K562 (cell line): ENCODE measurements around the gene ZNF648. TPM values are rescaled to one million over a fixed set of nuclear protein-coding genes. Genes with fewer than 3 reads are reported as not detected.

Experiments used
- ATAC-seq: fragments of 200-7000 bp; cut with Tn5 transposase; 3 replicates; pipeline ENCODE4 v1.9.1; 2020; ENCODE audit warnings: moderate library complexity
- BruUV-seq: library from RNA; stranded (reverse); fragments of 400-500 nt; replicated peaks from 2 replicates; lab custom pipeline; 2021; lab: Mats Ljungman, UMichigan
- CTCF ChIA-PET: fragments of 300-600 bp; formaldehyde crosslinking; extraction: SDS; loops from one replicate; lab custom pipeline; 2021; ENCODE audit warnings: low intra/inter-chr PET ratio; lab: Yijun Ruan, JAX
- POLR2A ChIA-PET: fragments of 300-600, 350-650 bp; sonication (Branson Sonifier 250); formaldehyde crosslinking; extraction: SDS; loops from one replicate; lab custom pipeline; 2021; ENCODE audit warnings: antibody characterized with exemption, inconsistent platforms; lab: Yijun Ruan, JAX
- DNase-seq, 4 experiments: peaks; one replicate each; pipeline versions ENCODE4 v3.0.0 to v3.0.0-alpha.2; 2011 to 2018; ENCODE audit warnings: low spot score in 3 of 4, mixed read lengths in 3 of 4; ENCODE audit errors: extremely low read depth in 1 of 4
- FAIRE-seq: peaks from 2 replicates; lab custom pipeline; 2011; peaks lifted over from hg19 to GRCh38; lab: Jason Lieb, UNC
- H2AFZ ChIP-seq: 2 replicates; pipeline ENCODE4 v1.6.0; 2011; ENCODE audit warnings: low read depth, low read length, control low read depth, inconsistent platforms
- H3K27ac ChIP-seq: fragments of 200-600 bp; 3 replicates; pipeline ENCODE4 v1.8.0; 2011; ENCODE audit warnings: low read depth, mild to moderate bottlenecking, control low read depth, inconsistent platforms, low read length, moderate library complexity, mixed read lengths; ENCODE audit errors: extremely low read depth
- H3K27me3 ChIP-seq, 2 experiments: fragments of 300-600 bp in 1 of 2; 2 replicates in 1 of 2; 3 replicates in 1 of 2; pipeline versions ENCODE4 v1.6.0 to v1.8.0; 2011; ENCODE audit warnings: inconsistent platforms in 2 of 2, low read length in 2 of 2, mild to moderate bottlenecking in 1 of 2, mixed read lengths in 1 of 2, moderate library complexity in 1 of 2; ENCODE audit not compliant: control insufficient read depth in 2 of 2, insufficient read depth in 2 of 2
- H3K36me3 ChIP-seq: fragments of 300-600 bp; 3 replicates; pipeline ENCODE4 v1.8.0; 2011; ENCODE audit warnings: mild to moderate bottlenecking, low read length, inconsistent platforms; ENCODE audit not compliant: control insufficient read depth, insufficient read depth
- H3K4me1 ChIP-seq, 2 experiments: fragments of 200-600 bp in 1 of 2; replicated peaks in 1 of 2; 2 replicates in 1 of 2; 3 replicates in 1 of 2; pipeline versions ENCODE4 v1.5.1 to v1.8.0; 2011; ENCODE audit warnings: inconsistent platforms in 2 of 2, low read length in 2 of 2, mild to moderate bottlenecking in 1 of 2, mixed read lengths in 1 of 2, moderate library complexity in 1 of 2; ENCODE audit not compliant: control insufficient read depth in 2 of 2, insufficient read depth in 2 of 2
- H3K4me2 ChIP-seq: 2 replicates; pipeline ENCODE4 v1.6.1; 2011; ENCODE audit warnings: low read length, control low read depth, inconsistent platforms, mixed read lengths; ENCODE audit not compliant: insufficient read depth
- H3K4me3 ChIP-seq: fragments of 200-600 bp; sonication (generic), shearing (Covaris generic); 2 replicates; pipeline ENCODE4 v1.5.1; 2016; ENCODE audit warnings: control low read depth, inconsistent platforms
- H3K79me2 ChIP-seq: fragments of 200-600 bp; 3 replicates; pipeline ENCODE4 v1.8.0; 2011; ENCODE audit warnings: low read length, inconsistent platforms; ENCODE audit not compliant: control insufficient read depth, insufficient read depth
- H3K9ac ChIP-seq, 2 experiments: 2 replicates each; pipeline versions ENCODE4 v1.6.0 to v1.6.1; 2011; ENCODE audit warnings: low read depth in 2 of 2, low read length in 2 of 2, control low read depth in 1 of 2, inconsistent platforms in 1 of 2, mild to moderate bottlenecking in 1 of 2, mixed read lengths in 1 of 2; ENCODE audit not compliant: insufficient read depth in 1 of 2
- H3K9me1 ChIP-seq: one replicate; pipeline ENCODE4 v1.6.0; 2011; ENCODE audit warnings: inconsistent platforms, mild to moderate bottlenecking, low read length, moderate library complexity; ENCODE audit not compliant: control insufficient read depth, insufficient read depth
- H3K9me3 ChIP-seq: replicated peaks from 2 replicates; pipeline ENCODE4 v1.5.1; 2011; ENCODE audit warnings: low read depth, low read length, inconsistent platforms; ENCODE audit not compliant: control insufficient read depth, insufficient read depth
- H4K20me1 ChIP-seq: replicated peaks from 2 replicates; pipeline ENCODE4 v1.6.1; 2011; ENCODE audit warnings: low read length, inconsistent platforms, mixed read lengths; ENCODE audit not compliant: control insufficient read depth, insufficient read depth
- BCOR ChIP-seq: fragments of 450-650 bp; IDR thresholded peaks from 2 replicates; pipeline ENCODE4 v1.6.1; 2016
- CHD1 ChIP-seq: fragments of 200-600 bp; sonication (generic); IDR thresholded peaks from one replicate; pipeline ENCODE4 v1.6.1; 2012; ENCODE audit warnings: mild to moderate bottlenecking, moderate library complexity, low read length, inconsistent platforms
- KAT8 ChIP-seq: fragments of 450-650 bp; IDR thresholded peaks from 2 replicates; pipeline ENCODE4 v1.6.1; 2016; ENCODE audit warnings: low read depth, mild to moderate bottlenecking
- KLF6 ChIP-seq: fragments of 250-450 bp; sonication (Bioruptor Pico); IDR thresholded peaks from 2 replicates; pipeline ENCODE4 v1.4.0; 2020; ENCODE audit warnings: mild to moderate bottlenecking, moderate library complexity, borderline replicate concordance
- MAZ ChIP-seq, 2 experiments: fragments of 450-650 bp in 1 of 2; sonication (generic) in 1 of 2; formaldehyde crosslinking; IDR thresholded peaks in 1 of 2; conservative IDR thresholded peaks in 1 of 2; 2 replicates each; pipeline versions ENCODE4 v1.4.0 to v1.5.0; 2020; ENCODE audit warnings: mild to moderate bottlenecking in 1 of 2, missing genetic modification reagents in 1 of 2
- MCM5 ChIP-seq: fragments of 450-650 bp; IDR thresholded peaks from 2 replicates; pipeline ENCODE4 v1.6.1; 2016; ENCODE audit warnings: low read depth
- NKRF ChIP-seq: fragments of 450-650 bp; IDR thresholded peaks from 2 replicates; pipeline ENCODE4 v1.6.1; 2016; ENCODE audit warnings: borderline replicate concordance
- PRPF4 ChIP-seq: fragments of 200-400 bp; formaldehyde crosslinking; IDR thresholded peaks from one replicate; pipeline ENCODE4 v1.6.1; 2017; ENCODE audit warnings: low read length, low read depth, mild to moderate bottlenecking; ENCODE audit not compliant: insufficient read depth, poor library complexity, severe bottlenecking
- SAFB2 ChIP-seq: fragments of 200-400 bp; formaldehyde crosslinking; IDR thresholded peaks from 2 replicates; pipeline ENCODE4 v1.6.1; 2018; ENCODE audit warnings: borderline replicate concordance, low read length, low read depth, moderate library complexity; ENCODE audit not compliant: severe bottlenecking
- ZFX ChIP-seq: sonication (generic); formaldehyde crosslinking; IDR thresholded peaks from 2 replicates; pipeline ENCODE4 v1.8.0; 2022; ENCODE audit warnings: mild to moderate bottlenecking, missing genetic modification reagents, moderate library complexity
- ZHX1 ChIP-seq: fragments of 150-350 bp; conservative IDR thresholded peaks from 2 replicates; pipeline ENCODE4 v1.6.1; 2014; ENCODE audit warnings: low read length
- ZNF197 ChIP-seq: fragments of 200-800 bp; sonication (Bioruptor generic); IDR thresholded peaks from 2 replicates; pipeline ENCODE4 v1.6.1; 2016; ENCODE audit warnings: low read depth, missing genetic modification characterization, missing compliant biosample characterization
- ZNF239 ChIP-seq: fragments of 250-450 bp; sonication (Bioruptor Pico); IDR thresholded peaks from 2 replicates; pipeline ENCODE4 v1.4.0; 2020; ENCODE audit warnings: mild to moderate bottlenecking
- ZNF639 ChIP-seq, 2 experiments: fragments of 200-800 bp in 1 of 2; sonication (Bioruptor generic) in 1 of 2; sonication (generic) in 1 of 2; formaldehyde crosslinking in 1 of 2; IDR thresholded peaks in 1 of 2; conservative IDR thresholded peaks in 1 of 2; 2 replicates each; pipeline versions ENCODE4 v1.5.0 to v1.6.1; 2016 to 2020; ENCODE audit warnings: missing compliant biosample characterization in 1 of 2, missing genetic modification characterization in 1 of 2, missing genetic modification reagents in 1 of 2
- ZNF717 ChIP-seq: fragments of 250-450 bp; sonication (Bioruptor Pico); IDR thresholded peaks from 2 replicates; pipeline ENCODE4 v1.5.0; 2021
- WGBS: fragments of 100-300 bp; shearing (Covaris generic); methylation state at CpG from one replicate; pipeline ENCODE4 v1.1.6; 2016; ENCODE audit warnings: low coverage, mixed read lengths; ENCODE audit not compliant: insufficient coverage; ENCODE audit errors: missing lambda C conversion rate; 5-methylcytosine and 5-hydroxymethylcytosine counted together
- in situ Hi-C: fragments of 300-500 bp; cut with MboI; formaldehyde crosslinking; loops from 4 replicates; pipeline ENCODE4 v1.15.0; 2018; ENCODE audit warnings: inconsistent platforms, mixed read lengths
- intact Hi-C: fragments of 100-400 bp; cut with micrococcal nuclease; formaldehyde crosslinking; loops from 2 replicates; pipeline ENCODE4 v1.14.2; 2022
- polyA plus RNA-seq, 8 experiments: library from polyadenylated mRNA; depleted of rRNA in 4 of 8; stranded (reverse) in 5 of 8; unstranded in 3 of 8; fragments of >200 nt; fragmentation: Nextera tagmentation in 2 of 8; fragmentation: Illumina TruSeq in 1 of 8; extraction: Ambion mirVana in 2 of 8; extraction: Trizol in 1 of 8; gene quantifications; 2 replicates each; pipeline versions ENCODE4 v1.2.1 to v1.2.3, GENCODE V29; 2011 to 2014; ENCODE audit warnings: inconsistent platforms in 1 of 8, missing spikeins in 1 of 8
- total RNA-seq, 7 experiments: library from RNA; depleted of rRNA in 6 of 7; stranded (reverse); fragments of >200 nt in 6 of 7; fragmentation: Illumina TruSeq in 2 of 7; extraction: Trizol in 2 of 7; gene quantifications; 2 replicates each; pipeline versions ENCODE4 v1.2.1 to v1.2.3, GENCODE V29; 2011 to 2021; ENCODE audit warnings: low replicate concordance in 1 of 7

Gene ZNF648
- total and polyA plus RNA-seq, 9 of the 15 experiments (the other 6 are each of a cell fraction or from before 2014, with no cell fraction given), result 0.06 to 0.27 (median 0.18) TPM; not detected in 2

- FAIRE-seq (no peak), DNase-seq (no peak), ATAC-seq (no peak)
- ChIA-PET POLR2A (interaction anchor here (0.7 to 1.2 kb wide), 2 partner anchors 14 to 838 kb away, joined by 3 read pairs; no protein-coding TSS in a partner anchor), CTCF (no interaction called here)
- Histone ChIP-seq H3K27ac (no peak overlapping the region), H3K9ac (no peak overlapping the region), H3K4me1 (no peaks in the 10 kb centered on the region), H3K4me3 (no peak overlapping the region), H2AFZ (no peak overlapping the region), H3K27me3 (no peaks in the 10 kb centered on the region), H3K9me3 (no peaks in the 10 kb centered on the region), H3K36me3 (no peaks in the 10 kb centered on the region), H3K4me2 (no peak overlapping the region), H3K79me2 (no peaks in the 10 kb centered on the region), H4K20me1 (no peaks in the 10 kb centered on the region), H3K9me1 (no peaks in the 10 kb centered on the region)
- in situ Hi-C loops (no loop called here), intact Hi-C loops (loop anchor here (5.0 kb wide), 1 partner anchor 113 kb away; no protein-coding TSS in a partner anchor)
- no TSS peak for BruUV-seq
- 0% methylated on average over 4 of the region's 4 CpGs for WGBS
- no peak for TF ChIP-seq ZHX1
- no peak for TF ChIP-seq CHD1
- no peak for TF ChIP-seq SAFB2
- TF ChIP-seq MCM5, result no peak
- no peak for TF ChIP-seq ZFX
- TF ChIP-seq ZNF239 (CRISPR knock-in tag), result no peak
- TF ChIP-seq ZNF639 (CRISPR knock-in tag; conservative IDR thresholded peaks at IDR 0.05 in 1 of 2, IDR thresholded peaks at IDR 0.05 in 1 of 2), result no peak
- no peak for TF ChIP-seq ZNF717 (CRISPR knock-in tag)
- TF ChIP-seq ZNF197 (CRISPR knock-in tag), result no peak
- TF ChIP-seq BCOR, result no peak
- no peak for TF ChIP-seq NKRF
- no peak for TF ChIP-seq PRPF4
- no peak for TF ChIP-seq KLF6 (CRISPR knock-in tag)
- no peak for TF ChIP-seq MAZ (CRISPR knock-in tag; conservative IDR thresholded peaks at IDR 0.05 in 1 of 2, IDR thresholded peaks at IDR 0.05 in 1 of 2)
- TF ChIP-seq KAT8, result no peak
Observed at GRCh38 chr1:182050481-182051448, 10.7 kb downstream of the ZNF648 start.
